MM.1S (cell line): Measurements from ENCODE around the gene H1-8.

Source experiments
- CTCF ChIP-seq: fragments of 300-600 bp; sonication (generic); IDR thresholded peaks from 2 replicates; pipeline ENCODE4 v1.5.1; 2016; ENCODE audit warnings: antibody characterized with exemption, low read length, mixed read lengths
- EZH2 ChIP-seq: fragments of 300-600 bp; sonication (generic); optimal IDR thresholded peaks from 2 replicates; pipeline ENCODE3; 2017; ENCODE audit warnings: low read depth, mild to moderate bottlenecking, antibody characterized with exemption, low read length, mixed read lengths
- EZH2phosphoT487 ChIP-seq: fragments of 300-600 bp; sonication (generic); IDR thresholded peaks from 2 replicates; pipeline ENCODE4 v1.6.1; 2018; ENCODE audit warnings: antibody characterized with exemption, low read length

DNA sequence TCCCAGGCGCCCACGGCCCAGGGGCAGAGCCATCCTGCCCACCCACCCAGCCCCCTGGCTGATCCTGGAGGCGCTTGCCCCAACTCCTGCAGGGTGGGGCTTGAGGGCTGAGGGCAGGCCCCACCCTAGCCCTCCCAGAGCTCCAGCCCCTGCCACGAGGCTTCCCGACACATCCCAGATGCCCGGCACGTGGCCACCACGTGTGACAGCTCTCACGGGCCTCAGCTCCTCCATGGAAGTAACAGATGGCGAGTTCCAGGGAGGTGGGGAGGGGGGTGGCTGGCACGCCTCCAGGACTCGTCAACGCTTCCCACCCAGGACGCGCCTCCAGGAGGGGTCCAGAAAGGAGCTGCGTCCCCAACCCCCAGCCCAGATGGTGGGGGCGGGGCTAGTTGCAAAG, 34.4 kb downstream of the H1-8 start:
- TF ChIP-seq CTCF (no peak), EZH2 (no peak), EZH2phosphoT487 (no peak)
